Fibroblast of pulmonary artery (primary cell): Measurements from ENCODE around the gene FXYD2.
"Not testable (repeated sequence)": the region's sequence is repeated elsewhere in the genome, so short reads cannot be mapped to it uniquely, and the experiment has no call there.

Source experiments
- DNase-seq: peaks from one replicate; pipeline ENCODE4 v3.0.0-alpha.2; 2010; ENCODE audit warnings: low read depth
- H3K4me3 ChIP-seq: replicated peaks from 2 replicates; pipeline ENCODE4 v1.5.1; 2011; ENCODE audit warnings: low read depth, mild to moderate bottlenecking, control low read depth, low read length, moderate library complexity
- CTCF ChIP-seq: IDR thresholded peaks from 2 replicates; pipeline ENCODE4 v1.5.1; 2011; ENCODE audit warnings: mild to moderate bottlenecking, control low read depth, low read length, inconsistent platforms; ENCODE audit errors: missing control alignments

Gene FXYD2

GRCh38 chr11:117870103-117870952 is 45.8 kb upstream of the FXYD2 start:
- DNase-seq, result no peak
- TF ChIP-seq CTCF, result no peak
- no peak overlapping the region for H3K4me3 ChIP-seq

GRCh38 chr11:117869604-117870003 is 45.1 kb upstream of the FXYD2 start:
- no peak overlapping the region for H3K4me3 ChIP-seq
- no peak for DNase-seq
- TF ChIP-seq CTCF, result no peak

GRCh38 chr11:117868815-117869561 is 44.4 kb upstream of the FXYD2 start:
- no peak overlapping the region for H3K4me3 ChIP-seq
- TF ChIP-seq CTCF, result no peak
- no peak for DNase-seq

- TF ChIP-seq CTCF, result no peak
- no peak overlapping the region for H3K4me3 ChIP-seq
- DNase-seq, result no peak
Observed at GRCh38 chr11:117868088-117868487, 43.5 kb upstream of the FXYD2 start.

GRCh38 chr11:117866526-117866925 is 42.0 kb upstream of the FXYD2 start:
- DNase-seq, result no peak
- no peak overlapping the region for H3K4me3 ChIP-seq
- no peak for TF ChIP-seq CTCF

- not testable (repeated sequence) for H3K4me3 ChIP-seq, DNase-seq
Observed at GRCh38 chr11:117865546-117865945, 41.0 kb upstream of the FXYD2 start.

GRCh38 chr11:117863383-117863782 is 38.8 kb upstream of the FXYD2 start:
- no peak for TF ChIP-seq CTCF
- DNase-seq, result no peak
- no peak overlapping the region for H3K4me3 ChIP-seq
